ENCODE measurements around the gene PLTP. TPM values are rescaled to one million over a fixed set of nuclear protein-coding genes. Genes with fewer than 3 reads are reported as not detected.

The PLTP gene
- total and polyA plus RNA-seq, 2 of the 13 experiments (the other 11 are each of a cell fraction or from before 2014, with no cell fraction given) = 16.9 to 28.6 TPM

DNA sequence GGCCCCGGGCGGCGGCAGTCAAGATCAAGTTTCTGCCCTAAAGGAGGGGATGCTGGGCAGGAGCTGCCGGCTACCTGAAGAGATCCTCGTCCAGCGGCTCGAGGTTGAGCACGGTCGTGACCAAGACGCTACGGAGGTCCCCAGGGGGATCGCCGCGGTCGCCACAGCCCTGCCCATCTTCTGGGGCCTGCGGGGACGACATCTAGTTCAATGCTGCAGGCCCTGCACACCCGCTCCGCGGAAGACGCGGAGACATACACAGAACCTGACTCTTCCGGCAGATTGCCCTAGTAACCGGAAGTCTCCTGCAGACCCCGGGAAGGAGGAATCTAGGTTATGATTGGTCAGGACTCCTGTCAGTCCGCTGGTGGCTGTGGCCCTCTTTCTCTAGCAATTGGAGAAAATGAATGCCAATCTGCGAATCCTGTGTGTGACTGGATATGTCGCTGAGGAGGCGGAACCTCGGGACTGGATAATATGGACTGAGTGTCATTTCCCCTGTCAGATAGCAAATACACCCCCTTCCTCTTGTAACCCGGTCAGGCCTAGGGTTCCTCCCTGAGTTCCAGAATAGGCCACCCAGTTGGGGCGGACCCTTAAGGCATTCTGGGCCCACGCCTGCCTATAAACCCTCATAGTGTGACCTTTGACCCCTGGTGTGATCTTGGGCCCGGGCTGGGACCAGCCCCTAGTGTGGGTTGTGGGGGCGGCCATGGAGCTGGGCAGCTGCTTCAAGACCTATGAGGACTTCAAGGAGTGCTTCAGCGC is 54.7 kb downstream of the PLTP start, which contains the start of the genes ACOT8 and ZSWIM3 (continued):
- TF ChIP-seq, protein P1, sequence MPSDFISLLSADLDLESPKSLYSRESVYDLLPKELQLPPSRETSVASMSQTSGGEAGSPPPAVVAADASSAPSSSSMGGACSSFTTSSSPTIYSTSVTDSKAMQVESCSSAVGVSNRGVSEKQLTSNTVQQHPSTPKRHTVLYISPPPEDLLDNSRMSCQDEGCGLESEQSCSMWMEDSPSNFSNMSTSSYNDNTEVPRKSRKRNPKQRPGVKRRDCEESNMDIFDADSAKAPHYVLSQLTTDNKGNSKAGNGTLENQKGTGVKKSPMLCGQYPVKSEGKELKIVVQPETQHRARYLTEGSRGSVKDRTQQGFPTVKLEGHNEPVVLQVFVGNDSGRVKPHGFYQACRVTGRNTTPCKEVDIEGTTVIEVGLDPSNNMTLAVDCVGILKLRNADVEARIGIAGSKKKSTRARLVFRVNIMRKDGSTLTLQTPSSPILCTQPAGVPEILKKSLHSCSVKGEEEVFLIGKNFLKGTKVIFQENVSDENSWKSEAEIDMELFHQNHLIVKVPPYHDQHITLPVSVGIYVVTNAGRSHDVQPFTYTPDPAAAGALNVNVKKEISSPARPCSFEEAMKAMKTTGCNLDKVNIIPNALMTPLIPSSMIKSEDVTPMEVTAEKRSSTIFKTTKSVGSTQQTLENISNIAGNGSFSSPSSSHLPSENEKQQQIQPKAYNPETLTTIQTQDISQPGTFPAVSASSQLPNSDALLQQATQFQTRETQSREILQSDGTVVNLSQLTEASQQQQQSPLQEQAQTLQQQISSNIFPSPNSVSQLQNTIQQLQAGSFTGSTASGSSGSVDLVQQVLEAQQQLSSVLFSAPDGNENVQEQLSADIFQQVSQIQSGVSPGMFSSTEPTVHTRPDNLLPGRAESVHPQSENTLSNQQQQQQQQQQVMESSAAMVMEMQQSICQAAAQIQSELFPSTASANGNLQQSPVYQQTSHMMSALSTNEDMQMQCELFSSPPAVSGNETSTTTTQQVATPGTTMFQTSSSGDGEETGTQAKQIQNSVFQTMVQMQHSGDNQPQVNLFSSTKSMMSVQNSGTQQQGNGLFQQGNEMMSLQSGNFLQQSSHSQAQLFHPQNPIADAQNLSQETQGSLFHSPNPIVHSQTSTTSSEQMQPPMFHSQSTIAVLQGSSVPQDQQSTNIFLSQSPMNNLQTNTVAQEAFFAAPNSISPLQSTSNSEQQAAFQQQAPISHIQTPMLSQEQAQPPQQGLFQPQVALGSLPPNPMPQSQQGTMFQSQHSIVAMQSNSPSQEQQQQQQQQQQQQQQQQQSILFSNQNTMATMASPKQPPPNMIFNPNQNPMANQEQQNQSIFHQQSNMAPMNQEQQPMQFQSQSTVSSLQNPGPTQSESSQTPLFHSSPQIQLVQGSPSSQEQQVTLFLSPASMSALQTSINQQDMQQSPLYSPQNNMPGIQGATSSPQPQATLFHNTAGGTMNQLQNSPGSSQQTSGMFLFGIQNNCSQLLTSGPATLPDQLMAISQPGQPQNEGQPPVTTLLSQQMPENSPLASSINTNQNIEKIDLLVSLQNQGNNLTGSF (CRISPR knock-in tag; IDR thresholded peaks at IDR 0.05) = peak; percentile 78; the same call in 1 of the 2 replicates
- TF ChIP-seq, protein P2, sequence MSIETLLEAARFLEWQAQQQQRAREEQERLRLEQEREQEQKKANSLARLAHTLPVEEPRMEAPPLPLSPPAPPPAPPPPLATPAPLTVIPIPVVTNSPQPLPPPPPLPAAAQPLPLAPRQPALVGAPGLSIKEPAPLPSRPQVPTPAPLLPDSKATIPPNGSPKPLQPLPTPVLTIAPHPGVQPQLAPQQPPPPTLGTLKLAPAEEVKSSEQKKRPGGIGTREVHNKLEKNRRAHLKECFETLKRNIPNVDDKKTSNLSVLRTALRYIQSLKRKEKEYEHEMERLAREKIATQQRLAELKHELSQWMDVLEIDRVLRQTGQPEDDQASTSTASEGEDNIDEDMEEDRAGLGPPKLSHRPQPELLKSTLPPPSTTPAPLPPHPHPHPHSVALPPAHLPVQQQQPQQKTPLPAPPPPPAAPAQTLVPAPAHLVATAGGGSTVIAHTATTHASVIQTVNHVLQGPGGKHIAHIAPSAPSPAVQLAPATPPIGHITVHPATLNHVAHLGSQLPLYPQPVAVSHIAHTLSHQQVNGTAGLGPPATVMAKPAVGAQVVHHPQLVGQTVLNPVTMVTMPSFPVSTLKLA (IDR thresholded peaks at IDR 0.05) = no peak; the same call in 1 of the 2 replicates
- TF ChIP-seq MXI1 (IDR thresholded peaks at IDR 0.05; ENCODE audit: borderline replicate concordance, low read depth, low read length) (peak; percentile 82; the same call in 2 of the 3 replicates), FOXC1 (CRISPR knock-in tag; IDR thresholded peaks at IDR 0.05; ENCODE audit: borderline replicate concordance) (peak; percentile 64; the same call in 1 of the 2 replicates), BHLHE40 (IDR thresholded peaks at IDR 0.05; ENCODE audit: low read length) (no peak; the same call in 1 of the 2 replicates), ZNF577 (CRISPR knock-in tag; IDR thresholded peaks at IDR 0.05; ENCODE audit: borderline replicate concordance, low read depth) (no peak), ZNF747 (CRISPR knock-in tag; IDR thresholded peaks at IDR 0.05; ENCODE audit: borderline replicate concordance) (peak; percentile 60; the same call in 1 of the 2 replicates), ZNF34 (CRISPR knock-in tag; IDR thresholded peaks at IDR 0.05; ENCODE audit: borderline replicate concordance) (no peak), ZNF550 (CRISPR knock-in tag; IDR thresholded peaks at IDR 0.05; ENCODE audit: borderline replicate concordance) (0 out of 2 replicates have a peak, but pooled peaks have one; percentile 85), E2F2 (CRISPR knock-in tag; IDR thresholded peaks at IDR 0.05; ENCODE audit: borderline replicate concordance) (peak; percentile 80; the same call in 1 of the 2 replicates), NR2F1 (CRISPR knock-in tag; IDR thresholded peaks at IDR 0.05) (peak; percentile 57 to 96; a peak in 3 of 4 replicates), ATRX (CRISPR knock-in tag; IDR thresholded peaks at IDR 0.05; ENCODE audit: borderline replicate concordance) (no peak), ZBTB21 (CRISPR knock-in tag; IDR thresholded peaks at IDR 0.05) (peak; percentile 37; the same call in 1 of the 2 replicates), GABPB1 (CRISPR knock-in tag; IDR thresholded peaks at IDR 0.05) (peak; percentile 99), PPARG (CRISPR knock-in tag; conservative IDR thresholded peaks at IDR 0.05) (peak; percentile 58), POLR2AphosphoS2 (IDR thresholded peaks at IDR 0.05; ENCODE audit: low read depth, low read length) (no peak), MTERF4 (CRISPR knock-in tag; IDR thresholded peaks at IDR 0.05) (0 out of 2 replicates have a peak, but pooled peaks have one; percentile 58), RAD51 (IDR thresholded peaks at IDR 0.05; ENCODE audit: borderline replicate concordance) (no peak)

Measured in HepG2 (cell line).